ENCODE results near the gene AAMDC.
A peak's percentile ranks its signal among the peaks of the same experiment; 100 is the strongest.

DNA sequence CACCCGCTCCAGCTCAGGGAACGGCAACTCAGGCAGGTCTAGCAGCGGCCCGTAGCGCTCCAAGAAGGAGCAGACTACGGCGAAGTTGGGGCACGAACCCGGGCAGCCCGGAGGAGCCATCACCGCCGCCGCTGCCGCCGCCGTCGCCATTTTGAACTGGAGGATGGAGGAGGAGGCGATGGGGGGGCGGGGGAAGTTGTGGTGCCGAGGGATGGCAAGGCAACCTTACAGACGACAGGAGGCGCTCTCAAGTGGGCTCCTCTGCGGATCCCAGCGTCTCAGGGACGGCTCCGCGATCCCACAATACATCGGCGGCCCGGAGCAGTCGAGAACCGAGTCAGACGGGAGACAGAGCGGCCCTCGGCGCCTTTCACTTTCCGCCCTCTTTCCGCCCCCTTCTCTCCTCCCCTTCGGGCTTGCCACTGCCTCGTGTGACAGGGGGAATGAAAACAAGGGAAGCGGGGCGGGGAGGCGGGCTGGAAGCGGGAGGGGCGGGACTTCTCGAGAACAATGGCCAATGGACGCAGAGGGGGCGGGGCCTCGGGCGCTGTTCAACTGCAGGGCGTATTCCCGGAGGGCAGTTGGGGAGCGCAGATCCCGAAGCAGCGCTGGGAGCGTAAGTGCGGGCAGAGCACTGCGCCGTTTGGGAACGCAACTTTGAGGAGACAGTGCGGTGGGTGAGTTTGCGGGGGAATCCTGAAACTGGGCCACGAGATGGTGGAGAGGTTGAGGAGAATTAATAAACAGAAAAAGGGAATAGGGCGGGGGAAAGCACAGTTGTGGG lies at the start of gene AAMDC, which contains the start of gene RSF1:
- peak; percentile 43 to 81 (median 77) for TF ChIP-seq CTCF (IDR thresholded peaks at IDR 0.05)
- peak; percentile 38 to 82 (median 82) for TF ChIP-seq POLR2A (IDR thresholded peaks at IDR 0.05)

All from body of pancreas (tissue), 4 donors.